HL-60 (cell line): Measurements from ENCODE around the gene PTPRU.

ENCODE experiments used
- GABPA ChIP-seq: IDR thresholded peaks from 2 replicates; pipeline ENCODE4 v1.6.1; 2012; ENCODE audit warnings: low read depth
- POLR2AphosphoS5 ChIP-seq: IDR thresholded peaks from 2 replicates; pipeline ENCODE4 v1.6.1; 2012; ENCODE audit warnings: low read depth
- SPI1 ChIP-seq: IDR thresholded peaks from 2 replicates; pipeline ENCODE4 v1.6.1; 2012; ENCODE audit warnings: low read depth, mild to moderate bottlenecking, borderline replicate concordance
- TF ChIP-seq, protein P1 (sequence below): IDR thresholded peaks from 2 replicates; pipeline ENCODE4 v1.6.1; 2012; ENCODE audit warnings: low read depth; ENCODE audit not compliant: insufficient replicate concordance
- TF ChIP-seq, protein P2 (sequence below): IDR thresholded peaks from one replicate; pipeline ENCODE4 v1.5.1; 2011; ENCODE audit warnings: low read length, control low read depth, inconsistent platforms; ENCODE audit not compliant: insufficient read depth

DNA sequence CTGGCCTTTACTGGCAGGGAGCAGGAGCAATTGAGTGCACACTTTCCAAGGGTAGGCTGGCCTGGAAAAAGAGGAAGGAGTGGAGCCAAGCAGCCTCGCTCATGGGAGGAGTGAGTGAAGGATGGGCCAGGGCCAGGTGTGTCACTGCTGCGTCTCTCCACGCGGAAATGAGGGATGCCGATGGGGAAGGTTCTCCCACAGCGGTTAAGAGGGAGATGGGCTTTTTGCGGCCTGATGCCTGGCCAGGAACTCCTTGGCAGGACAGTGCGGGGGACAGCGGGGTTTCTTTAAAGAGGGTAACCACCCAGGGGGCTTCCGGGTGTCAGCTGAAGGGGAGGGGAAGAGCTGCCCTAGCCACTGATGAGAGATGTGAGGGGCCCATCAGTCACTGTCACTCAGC, 82.4 kb downstream of the PTPRU start:
- TF ChIP-seq, protein P1, sequence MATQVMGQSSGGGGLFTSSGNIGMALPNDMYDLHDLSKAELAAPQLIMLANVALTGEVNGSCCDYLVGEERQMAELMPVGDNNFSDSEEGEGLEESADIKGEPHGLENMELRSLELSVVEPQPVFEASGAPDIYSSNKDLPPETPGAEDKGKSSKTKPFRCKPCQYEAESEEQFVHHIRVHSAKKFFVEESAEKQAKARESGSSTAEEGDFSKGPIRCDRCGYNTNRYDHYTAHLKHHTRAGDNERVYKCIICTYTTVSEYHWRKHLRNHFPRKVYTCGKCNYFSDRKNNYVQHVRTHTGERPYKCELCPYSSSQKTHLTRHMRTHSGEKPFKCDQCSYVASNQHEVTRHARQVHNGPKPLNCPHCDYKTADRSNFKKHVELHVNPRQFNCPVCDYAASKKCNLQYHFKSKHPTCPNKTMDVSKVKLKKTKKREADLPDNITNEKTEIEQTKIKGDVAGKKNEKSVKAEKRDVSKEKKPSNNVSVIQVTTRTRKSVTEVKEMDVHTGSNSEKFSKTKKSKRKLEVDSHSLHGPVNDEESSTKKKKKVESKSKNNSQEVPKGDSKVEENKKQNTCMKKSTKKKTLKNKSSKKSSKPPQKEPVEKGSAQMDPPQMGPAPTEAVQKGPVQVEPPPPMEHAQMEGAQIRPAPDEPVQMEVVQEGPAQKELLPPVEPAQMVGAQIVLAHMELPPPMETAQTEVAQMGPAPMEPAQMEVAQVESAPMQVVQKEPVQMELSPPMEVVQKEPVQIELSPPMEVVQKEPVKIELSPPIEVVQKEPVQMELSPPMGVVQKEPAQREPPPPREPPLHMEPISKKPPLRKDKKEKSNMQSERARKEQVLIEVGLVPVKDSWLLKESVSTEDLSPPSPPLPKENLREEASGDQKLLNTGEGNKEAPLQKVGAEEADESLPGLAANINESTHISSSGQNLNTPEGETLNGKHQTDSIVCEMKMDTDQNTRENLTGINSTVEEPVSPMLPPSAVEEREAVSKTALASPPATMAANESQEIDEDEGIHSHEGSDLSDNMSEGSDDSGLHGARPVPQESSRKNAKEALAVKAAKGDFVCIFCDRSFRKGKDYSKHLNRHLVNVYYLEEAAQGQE, result no peak
- TF ChIP-seq, protein P2, sequence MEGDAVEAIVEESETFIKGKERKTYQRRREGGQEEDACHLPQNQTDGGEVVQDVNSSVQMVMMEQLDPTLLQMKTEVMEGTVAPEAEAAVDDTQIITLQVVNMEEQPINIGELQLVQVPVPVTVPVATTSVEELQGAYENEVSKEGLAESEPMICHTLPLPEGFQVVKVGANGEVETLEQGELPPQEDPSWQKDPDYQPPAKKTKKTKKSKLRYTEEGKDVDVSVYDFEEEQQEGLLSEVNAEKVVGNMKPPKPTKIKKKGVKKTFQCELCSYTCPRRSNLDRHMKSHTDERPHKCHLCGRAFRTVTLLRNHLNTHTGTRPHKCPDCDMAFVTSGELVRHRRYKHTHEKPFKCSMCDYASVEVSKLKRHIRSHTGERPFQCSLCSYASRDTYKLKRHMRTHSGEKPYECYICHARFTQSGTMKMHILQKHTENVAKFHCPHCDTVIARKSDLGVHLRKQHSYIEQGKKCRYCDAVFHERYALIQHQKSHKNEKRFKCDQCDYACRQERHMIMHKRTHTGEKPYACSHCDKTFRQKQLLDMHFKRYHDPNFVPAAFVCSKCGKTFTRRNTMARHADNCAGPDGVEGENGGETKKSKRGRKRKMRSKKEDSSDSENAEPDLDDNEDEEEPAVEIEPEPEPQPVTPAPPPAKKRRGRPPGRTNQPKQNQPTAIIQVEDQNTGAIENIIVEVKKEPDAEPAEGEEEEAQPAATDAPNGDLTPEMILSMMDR, result no peak
- no peak for TF ChIP-seq POLR2AphosphoS5
- TF ChIP-seq GABPA, result no peak
- no peak for TF ChIP-seq SPI1
